H1 (cell line): ENCODE measurements around the gene MIB2. TPM values are rescaled to one million over a fixed set of nuclear protein-coding genes. Genes with fewer than 3 reads are reported as not detected.

Experiments
- CTCF ChIA-PET: fragments of 300-600 bp; sonication (Branson Sonifier 250); formaldehyde crosslinking; loops from one replicate; lab custom pipeline; 2021; ENCODE audit not compliant: partially characterized antibody; lab: Charles Lee
- POLR2A ChIA-PET: fragments of 300-600 bp; sonication (Branson Sonifier 250); formaldehyde crosslinking; loops from one replicate; lab custom pipeline; 2021; ENCODE audit warnings: inconsistent platforms; ENCODE audit not compliant: partially characterized antibody; lab: Charles Lee
- DNase-seq, 2 experiments: peaks; one replicate each; pipeline versions ENCODE4 v3.0.0 to v3.0.0-alpha.2; 2010 to 2022; ENCODE audit warnings: low spot score in 2 of 2, low read depth in 1 of 2, mixed read lengths in 1 of 2
- FAIRE-seq: peaks from 2 replicates; lab custom pipeline; 2011; peaks lifted over from hg19 to GRCh38; lab: Jason Lieb, UNC
- H2AFZ ChIP-seq: 2 replicates; pipeline ENCODE4 v1.8.1; 2012; ENCODE audit warnings: low read length, inconsistent platforms
- H2AK5ac ChIP-seq: 2 replicates; pipeline ENCODE4 v1.6.1; 2013; ENCODE audit warnings: low read depth, low read length
- H2BK120ac ChIP-seq: replicated peaks from 2 replicates; pipeline ENCODE3; 2013; ENCODE audit warnings: low read depth, low read length, inconsistent platforms
- H2BK12ac ChIP-seq: 2 replicates; pipeline ENCODE4 v1.6.1; 2013; ENCODE audit warnings: low read depth, low read length
- H2BK15ac ChIP-seq: 2 replicates; pipeline ENCODE4 v1.6.1; 2013; ENCODE audit warnings: low read length
- H2BK20ac ChIP-seq: 2 replicates; pipeline ENCODE4 v1.6.1; 2013; ENCODE audit warnings: low read length
- H2BK5ac ChIP-seq: 2 replicates; pipeline ENCODE4 v1.6.1; 2013; ENCODE audit warnings: low read depth, low read length
- H3K14ac ChIP-seq: 2 replicates; pipeline ENCODE4 v1.6.1; 2013; ENCODE audit warnings: inconsistent platforms; ENCODE audit not compliant: insufficient read length
- H3K18ac ChIP-seq: 2 replicates; pipeline ENCODE4 v1.6.1; 2013; ENCODE audit warnings: low read length; ENCODE audit errors: extremely low read depth
- H3K23ac ChIP-seq: 2 replicates; pipeline ENCODE4 v1.6.1; 2013; ENCODE audit warnings: inconsistent platforms; ENCODE audit not compliant: insufficient read length
- H3K23me2 ChIP-seq: 2 replicates; pipeline ENCODE4 v1.6.1; 2013; ENCODE audit warnings: low read depth, low read length
- H3K27ac ChIP-seq: 2 replicates; pipeline ENCODE4 v1.6.1; 2011; ENCODE audit warnings: low read depth, low read length, inconsistent platforms
- H3K27me3 ChIP-seq, 4 experiments: replicated peaks in 1 of 4; 1 replicate in 1 of 4; 2 replicates in 3 of 4; pipeline versions ENCODE4 v1.6.1 to v1.8.1; 2011 to 2013; ENCODE audit warnings: low read length in 3 of 4, mild to moderate bottlenecking in 3 of 4, inconsistent platforms in 2 of 4, mixed read lengths in 2 of 4, moderate library complexity in 1 of 4; ENCODE audit not compliant: control insufficient read depth in 3 of 4, insufficient read depth in 3 of 4; ENCODE audit errors: extremely low read depth in 1 of 4
- H3K36me3 ChIP-seq, 4 experiments: 2 replicates each; pipeline versions ENCODE4 v1.6.1 to v1.8.1; 2011 to 2013; ENCODE audit warnings: mild to moderate bottlenecking in 4 of 4, low read length in 3 of 4, moderate library complexity in 2 of 4, control low read depth in 1 of 4, inconsistent platforms in 1 of 4; ENCODE audit not compliant: insufficient read depth in 4 of 4, control insufficient read depth in 2 of 4
- H3K4ac ChIP-seq: replicated peaks from 2 replicates; pipeline ENCODE3; 2013; ENCODE audit warnings: low read length, low read depth, mixed read lengths, inconsistent platforms; ENCODE audit not compliant: insufficient read length
- H3K4me1 ChIP-seq, 4 experiments: replicated peaks in 1 of 4; 1 replicate in 1 of 4; 2 replicates in 3 of 4; pipeline versions ENCODE4 v1.6.1 to v1.8.1; 2011 to 2013; ENCODE audit warnings: low read length in 3 of 4, inconsistent platforms in 2 of 4, mixed read lengths in 1 of 4; ENCODE audit not compliant: insufficient read depth in 4 of 4, control insufficient read depth in 3 of 4
- H3K4me2 ChIP-seq, 2 experiments: 2 replicates each; pipeline versions ENCODE4 v1.6.1 to v1.8.1; 2011 to 2013; ENCODE audit warnings: low read depth in 2 of 2, low read length in 2 of 2, control low read depth in 1 of 2, inconsistent platforms in 1 of 2, mild to moderate bottlenecking in 1 of 2; ENCODE audit not compliant: insufficient read depth in 1 of 2
- H3K4me3 ChIP-seq, 4 experiments: fragments of 200-600, 300-600 bp in 1 of 4; sonication (generic), shearing (Covaris generic), sonication (Bioruptor Twin) in 1 of 4; 2 replicates each; pipeline versions ENCODE4 v1.5.1 to v1.8.1; 2011 to 2016; ENCODE audit warnings: low read length in 4 of 4, low read depth in 3 of 4, control low read depth in 2 of 4, inconsistent platforms in 2 of 4, mild to moderate bottlenecking in 2 of 4, mixed read lengths in 1 of 4, moderate library complexity in 1 of 4; ENCODE audit not compliant: insufficient read depth in 2 of 4; ENCODE audit errors: extremely low read depth in 1 of 4
- H3K56ac ChIP-seq: replicated peaks from 2 replicates; pipeline ENCODE3; 2013; ENCODE audit warnings: low read depth, mild to moderate bottlenecking, mixed read lengths, low read length, inconsistent platforms; ENCODE audit not compliant: insufficient read length
- H3K79me1 ChIP-seq: 2 replicates; pipeline ENCODE4 v1.6.1; 2013; ENCODE audit warnings: low read depth, low read length, control low read depth
- H3K79me2 ChIP-seq, 2 experiments: 2 replicates each; pipeline versions ENCODE4 v1.6.1 to v1.8.1; 2012 to 2013; ENCODE audit warnings: low read length in 2 of 2, mild to moderate bottlenecking in 2 of 2, inconsistent platforms in 1 of 2; ENCODE audit not compliant: insufficient read depth in 2 of 2, control insufficient read depth in 1 of 2
- H3K9ac ChIP-seq, 4 experiments: replicated peaks in 1 of 4; 1 replicate in 1 of 4; 2 replicates in 3 of 4; pipeline versions ENCODE4 v1.6.1 to v1.8.1; 2011 to 2013; ENCODE audit warnings: low read depth in 3 of 4, low read length in 3 of 4, control low read depth in 2 of 4, mild to moderate bottlenecking in 2 of 4, moderate library complexity in 2 of 4, inconsistent platforms in 1 of 4; ENCODE audit errors: extremely low read depth in 1 of 4
- H3K9me3 ChIP-seq, 2 experiments: 2 replicates each; pipeline versions ENCODE4 v1.6.1 to v1.8.1; 2012 to 2013; ENCODE audit warnings: mild to moderate bottlenecking in 2 of 2, moderate library complexity in 2 of 2, control low read depth in 1 of 2, inconsistent platforms in 1 of 2, low read depth in 1 of 2, low read length in 1 of 2, mixed read lengths in 1 of 2; ENCODE audit not compliant: insufficient read depth in 2 of 2
- H4K20me1 ChIP-seq, 2 experiments: replicated peaks in 1 of 2; 2 replicates each; pipeline versions ENCODE3 to v1.8.1; 2011 to 2013; ENCODE audit warnings: inconsistent platforms in 2 of 2, low read length in 2 of 2, mild to moderate bottlenecking in 1 of 2; ENCODE audit not compliant: insufficient read depth in 2 of 2, control insufficient read depth in 1 of 2
- H4K5ac ChIP-seq: 2 replicates; pipeline ENCODE4 v1.6.1; 2013; ENCODE audit warnings: low read length, low read depth, mixed read lengths, inconsistent platforms; ENCODE audit not compliant: insufficient read length
- H4K8ac ChIP-seq: 2 replicates; pipeline ENCODE4 v1.8.0; 2013; ENCODE audit warnings: mild to moderate bottlenecking, moderate library complexity, low read length, inconsistent platforms; ENCODE audit not compliant: insufficient read depth; ENCODE audit errors: extremely low read depth
- H4K91ac ChIP-seq: replicated peaks from 2 replicates; pipeline ENCODE3; 2013; ENCODE audit warnings: low read length, mixed read lengths, inconsistent platforms; ENCODE audit not compliant: insufficient read length
- CBX5 ChIP-seq: fragments of 300-800, 300-1000 bp; sonication (generic); IDR thresholded peaks from 2 replicates; pipeline ENCODE4 v1.7.1; 2016; ENCODE audit warnings: antibody characterized with exemption, low read length, low read depth
- CTCF ChIP-seq, 3 experiments: IDR thresholded peaks; 1 replicate in 2 of 3; 2 replicates in 1 of 3; pipeline versions ENCODE4 v1.5.1 to v1.6.1; 2011; ENCODE audit warnings: low read length in 3 of 3, mild to moderate bottlenecking in 3 of 3, inconsistent platforms in 2 of 3, low read depth in 1 of 3, moderate library complexity in 1 of 3; ENCODE audit not compliant: insufficient read depth in 1 of 3; ENCODE audit errors: control extremely low read depth in 1 of 3
- FOSL1 ChIP-seq: IDR thresholded peaks from 2 replicates; pipeline ENCODE4 v1.6.1; 2011; ENCODE audit warnings: mild to moderate bottlenecking, low read depth, low read length, moderate library complexity; ENCODE audit not compliant: insufficient read depth
- GABPA ChIP-seq: IDR thresholded peaks from 2 replicates; pipeline ENCODE4 v1.6.1; 2011; ENCODE audit warnings: mild to moderate bottlenecking, low read length, moderate library complexity, borderline replicate concordance; ENCODE audit not compliant: insufficient read depth
- JUND ChIP-seq: IDR thresholded peaks from 2 replicates; pipeline ENCODE4 v1.6.1; 2011; ENCODE audit warnings: mild to moderate bottlenecking, improper control_type of control experiment, low read length
- RAD21 ChIP-seq, 2 experiments: IDR thresholded peaks in 1 of 2; conservative IDR thresholded peaks in 1 of 2; 2 replicates each; pipeline ENCODE4 v1.6.1; 2011; ENCODE audit warnings: low read depth in 2 of 2, low read length in 2 of 2, improper control_type of control experiment in 1 of 2, inconsistent platforms in 1 of 2, mild to moderate bottlenecking in 1 of 2, moderate library complexity in 1 of 2
- RNF2 ChIP-seq: fragments of 200-900, 300-1000 bp; sonication (generic); IDR thresholded peaks from 2 replicates; pipeline ENCODE4 v1.7.1; 2016; ENCODE audit warnings: borderline replicate concordance, low read depth, mild to moderate bottlenecking, antibody characterized with exemption, low read length; ENCODE audit not compliant: poor library complexity, severe bottlenecking; ENCODE audit errors: missing control alignments
- SP4 ChIP-seq: IDR thresholded peaks from 2 replicates; pipeline ENCODE4 v1.6.1; 2012; ENCODE audit warnings: low read length, inconsistent platforms
- YY1 ChIP-seq: IDR thresholded peaks from 2 replicates; pipeline ENCODE4 v1.6.1; 2011; ENCODE audit warnings: low read depth, mild to moderate bottlenecking, low read length
- WGBS, 2 experiments: shearing (Covaris generic) in 1 of 2; methylation state at CpG; one replicate each; pipeline versions ENCODE4 v1.1.6 to v1.1.7; 2013 to 2015; ENCODE audit warnings: low lambda C conversion rate in 2 of 2, mixed read lengths in 2 of 2, inconsistent platforms in 1 of 2, low coverage in 1 of 2, missing lambda C conversion rate in 1 of 2; ENCODE audit not compliant: insufficient replicate concordance in 2 of 2, insufficient coverage in 1 of 2, insufficient read length in 1 of 2; ENCODE audit errors: extremely low coverage in 1 of 2, missing lambda C conversion rate in 1 of 2; 5-methylcytosine and 5-hydroxymethylcytosine counted together
- polyA plus RNA-seq, 7 experiments: library from polyadenylated mRNA; depleted of rRNA in 3 of 7; stranded (reverse) in 5 of 7; unstranded in 2 of 7; fragments of >200 nt in 5 of 7; fragments of 200-250 nt in 2 of 7; gene quantifications; 1 replicate in 5 of 7; 2 replicates in 1 of 7; 4 replicates in 1 of 7; pipeline versions ENCODE4 v1.2.1 to v1.2.3, GENCODE V29; 2011 to 2013; ENCODE audit warnings: missing spikeins in 2 of 7, mixed read lengths in 2 of 7
- total RNA-seq: library from RNA; stranded (reverse); fragmentation: NEBNext Ultra II Directional; extraction: Animal tissue kit (Norgen Biotek cat#: 25700); gene quantifications from 2 replicates; pipeline ENCODE4 v1.2.1, GENCODE V29; 2021

The MIB2 gene
- total and polyA plus RNA-seq, 2 of the 8 experiments (the other 6 are each of a cell fraction or from before 2014, with no cell fraction given): 32.5 to 60.0 TPM

- no peak overlapping the region for H2AFZ ChIP-seq
- H3K79me2 ChIP-seq: no peaks in the 10 kb centered on the region
- H3K9me3 ChIP-seq: no peaks in the 10 kb centered on the region
- TF ChIP-seq CTCF (IDR thresholded peaks at IDR 0.05; ENCODE audit: control extremely low read depth in 1 of 3, insufficient read depth in 1 of 3, low read depth in 1 of 3, low read length in 3 of 3) (no peak), YY1 (no peak), RAD21 (IDR thresholded peaks at IDR 0.05 in 1 of 2, conservative IDR thresholded peaks at IDR 0.05 in 1 of 2; ENCODE audit: low read depth in 2 of 2, low read length in 2 of 2) (no peak), JUND (no peak), CBX5 (no peak), GABPA (no peak), RNF2 (no peak), FOSL1 (no peak), SP4 (no peak)
Measured at GRCh38 chr1:1601564-1602303, 13.6 kb upstream of the MIB2 start.

More at GRCh38 chr1:1601564-1602303, 13.6 kb upstream of the MIB2 start:
- H4K5ac ChIP-seq: no peak overlapping the region
- H3K14ac ChIP-seq: no peak overlapping the region
- no peak overlapping the region for H3K18ac ChIP-seq
- no peak overlapping the region for H3K4me2 ChIP-seq
- ChIA-PET POLR2A (interaction anchor here (0.9 to 2.5 kb wide), 3 partner anchors 10 to 28 kb away, joined by 3 to 14 read pairs (median 3); partner anchors contain the start of gene MIB2), CTCF (interaction anchor here (0.8 to 2.0 kb wide), 5 partner anchors 12 to 18 kb away, joined by 3 to 8 read pairs (median 4); no protein-coding TSS in a partner anchor)
- WGBS, 2 experiments: 95% methylated on average over 15 of the region's 15 CpGs; no CpG with 5 or more reads in 1 of the 2 experiments
- H2AK5ac ChIP-seq: no peak overlapping the region
- peaks cover 13 to 41% (median 34%) of the 10 kb centered on the region in 4 experiments for H3K27me3 ChIP-seq
- H2BK5ac ChIP-seq: no peak overlapping the region
- no peak overlapping the region for H4K91ac ChIP-seq
- no peak for DNase-seq
- H4K20me1 ChIP-seq: peaks cover 2 to 6% of the 10 kb centered on the region in 2 experiments
- H2BK120ac ChIP-seq: no peak overlapping the region
- H3K4me3 ChIP-seq: no peak overlapping the region
- no peak overlapping the region for H3K23ac ChIP-seq
- H3K9ac ChIP-seq: no peak overlapping the region
- no peaks in the 10 kb centered on the region for H3K36me3 ChIP-seq
- no peak overlapping the region for H3K27ac ChIP-seq
- H3K23me2 ChIP-seq: peaks cover 16% of the 10 kb centered on the region; the same call in 1 of the 2 replicates
- H4K8ac ChIP-seq: no peak overlapping the region
- no peak overlapping the region for H2BK20ac ChIP-seq
- H3K79me1 ChIP-seq: no peaks in the 10 kb centered on the region
- H3K4me1 ChIP-seq: peaks cover 0 to 24% (median 18%) of the 10 kb centered on the region in 4 experiments; a peak in 6 of 7 replicates
- H3K4ac ChIP-seq: no peak overlapping the region
- no peak overlapping the region for H3K56ac ChIP-seq
- no peak overlapping the region for H2BK12ac ChIP-seq
- no peak for FAIRE-seq
- H2BK15ac ChIP-seq: no peak overlapping the region
